HG03469 (cell line): ENCODE results near the gene PLAAT5.

Source experiments
- ATAC-seq: cut with Tn5 transposase; IDR thresholded peaks from one replicate; pipeline ENCODE4 v1.9.1; 2021; ENCODE audit warnings: mild to moderate bottlenecking, moderate library complexity, moderate number of reproducible peaks; ENCODE audit not compliant: unreplicated experiment

PLAAT5 gene

DNA sequence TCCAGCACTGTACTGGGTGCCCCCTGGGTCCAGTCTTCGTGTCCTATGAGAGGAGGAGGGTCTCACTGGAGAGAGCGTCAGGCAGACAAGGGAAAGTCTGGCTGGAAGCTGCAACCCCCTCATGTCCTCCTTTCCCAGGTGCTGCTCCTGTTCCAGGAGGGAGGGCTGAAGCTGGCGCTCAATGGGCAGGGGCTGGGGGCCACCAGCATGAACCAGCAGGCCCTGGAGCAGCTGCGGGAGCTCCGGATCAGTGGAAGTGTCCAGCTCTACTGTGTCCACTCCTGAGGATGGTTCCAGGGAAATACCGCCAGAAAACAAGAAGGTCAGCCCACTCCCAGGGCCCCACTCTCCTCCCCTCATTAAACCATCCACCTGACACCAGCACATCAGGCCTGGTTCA is 25.1 kb upstream of the PLAAT5 start:
- no peak for ATAC-seq

DNA sequence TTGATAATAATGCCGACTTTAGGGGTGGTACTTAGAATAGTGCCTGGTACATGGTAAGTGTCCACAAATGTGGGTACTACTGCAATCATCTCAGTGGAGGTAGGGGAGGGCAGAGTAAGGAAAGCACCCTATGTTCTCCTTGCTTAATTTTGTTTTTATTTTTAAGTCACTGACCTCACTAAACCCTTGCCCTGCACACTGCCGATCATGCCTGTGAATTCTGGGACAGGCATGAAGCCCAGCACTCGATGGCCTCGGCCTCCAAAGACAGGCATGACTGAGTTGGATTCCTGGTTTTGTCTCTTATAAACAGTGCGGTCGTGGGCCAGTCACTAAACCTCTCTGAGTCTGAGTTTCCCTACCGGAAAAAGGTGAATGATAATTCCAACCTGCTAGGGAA is 21.8 kb upstream of the PLAAT5 start:
- ATAC-seq: no peak

DNA sequence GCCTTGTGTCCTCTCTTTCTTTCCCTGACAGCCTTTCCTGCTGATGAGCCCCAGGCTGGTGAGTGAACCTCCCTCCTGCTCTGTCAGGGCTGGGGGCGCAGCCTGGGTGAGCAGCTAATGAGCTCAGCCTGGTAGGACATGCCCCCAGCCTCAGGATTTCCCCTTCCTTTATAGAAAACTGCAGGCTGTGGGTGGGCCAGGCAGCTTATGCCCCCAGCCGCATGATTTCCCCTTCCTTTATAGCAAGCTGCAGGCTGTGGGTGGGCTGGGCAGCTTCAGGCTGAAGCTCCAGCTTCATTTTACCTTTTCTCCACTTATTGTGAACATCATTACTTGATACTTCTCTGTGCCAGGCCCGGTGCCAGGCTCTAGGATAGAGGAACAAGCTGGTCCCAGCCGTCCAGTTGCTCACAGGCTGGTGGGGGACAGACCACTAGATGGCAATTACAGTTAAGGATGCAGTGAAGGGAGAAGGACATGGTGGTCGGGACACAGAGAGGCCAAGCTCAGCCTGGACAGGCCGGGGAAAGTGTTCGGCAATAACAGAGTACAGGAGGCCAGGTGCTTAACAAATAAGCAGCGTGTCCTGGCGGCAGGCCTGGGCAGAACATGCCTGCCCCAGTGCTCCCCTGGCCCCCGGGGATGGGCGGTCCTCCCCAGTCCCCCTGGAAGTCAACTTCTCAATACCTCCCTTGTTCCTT is 20.2 kb upstream of the PLAAT5 start:
- ATAC-seq: no peak

DNA sequence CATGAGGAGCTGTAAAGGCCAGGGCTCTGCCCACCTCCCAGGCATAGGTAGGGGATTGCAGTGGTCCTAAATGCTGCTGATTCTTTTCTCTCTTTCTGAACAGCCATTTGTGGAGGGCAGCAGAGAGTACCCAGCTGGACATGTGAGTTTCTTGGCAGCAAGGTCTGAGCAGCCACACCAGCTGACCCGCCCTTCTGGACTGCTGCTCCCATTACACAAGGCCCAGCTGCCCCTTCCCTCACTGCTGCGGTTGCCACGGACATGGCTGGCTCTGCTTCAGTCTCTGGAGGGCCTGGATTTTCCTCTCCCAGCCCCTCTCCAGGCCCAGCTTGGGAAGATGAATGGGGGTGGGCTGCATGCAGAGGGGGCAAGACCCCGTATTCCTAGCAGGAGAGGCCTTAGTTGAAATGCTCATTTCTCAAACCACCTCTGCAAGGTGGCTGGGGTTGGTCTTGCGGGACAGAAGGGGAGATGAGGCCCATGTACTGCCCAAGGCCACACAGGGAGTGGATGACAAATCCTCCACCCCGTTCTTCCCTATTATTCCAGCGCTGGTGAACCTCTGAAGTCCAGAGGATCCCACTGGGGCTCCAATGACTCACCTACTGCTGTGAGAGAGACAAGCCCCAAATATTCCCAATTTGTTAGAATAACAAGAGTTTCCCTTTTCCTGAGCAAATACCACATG is 19.5 kb upstream of the PLAAT5 start:
- no peak for ATAC-seq

DNA sequence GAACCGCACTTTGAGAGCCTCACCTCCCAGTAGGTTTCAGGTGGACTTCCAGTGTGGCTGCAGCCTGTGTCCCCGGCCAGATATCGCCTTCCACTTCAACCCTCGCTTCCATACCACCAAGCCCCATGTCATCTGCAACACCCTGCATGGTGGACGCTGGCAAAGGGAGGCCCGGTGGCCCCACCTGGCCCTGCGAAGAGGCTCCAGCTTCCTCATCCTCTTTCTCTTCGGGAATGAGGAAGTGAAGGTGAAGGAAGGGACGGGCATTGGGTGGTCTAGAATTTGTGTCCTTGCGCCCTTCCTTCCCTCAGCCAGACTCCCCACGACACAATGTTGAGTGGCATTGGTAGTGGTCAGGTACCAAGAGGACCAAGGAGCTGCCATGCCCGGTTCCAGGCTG is 17.8 kb upstream of the PLAAT5 start:
- ATAC-seq: no peak

DNA sequence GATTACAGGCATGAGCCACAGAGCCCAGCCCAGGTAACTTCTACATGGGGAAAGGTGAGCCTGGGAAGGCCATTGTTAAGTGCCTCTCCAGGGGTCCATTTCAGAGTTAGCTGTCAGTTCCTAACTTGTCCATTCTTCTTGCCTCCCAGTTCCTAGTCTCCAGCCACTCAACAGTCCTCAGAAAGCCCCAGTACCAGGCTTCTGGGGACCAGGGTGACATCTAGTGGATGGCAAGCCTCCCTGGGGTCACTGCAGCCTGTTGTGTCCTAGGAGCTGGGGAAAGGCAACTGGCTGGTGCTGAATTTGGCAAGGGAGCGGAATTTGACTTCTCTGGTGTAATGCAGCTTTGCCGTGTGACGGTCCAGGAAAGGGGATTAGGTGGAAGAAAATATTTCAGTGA is 17.0 kb upstream of the PLAAT5 start:
- ATAC-seq: no peak

DNA sequence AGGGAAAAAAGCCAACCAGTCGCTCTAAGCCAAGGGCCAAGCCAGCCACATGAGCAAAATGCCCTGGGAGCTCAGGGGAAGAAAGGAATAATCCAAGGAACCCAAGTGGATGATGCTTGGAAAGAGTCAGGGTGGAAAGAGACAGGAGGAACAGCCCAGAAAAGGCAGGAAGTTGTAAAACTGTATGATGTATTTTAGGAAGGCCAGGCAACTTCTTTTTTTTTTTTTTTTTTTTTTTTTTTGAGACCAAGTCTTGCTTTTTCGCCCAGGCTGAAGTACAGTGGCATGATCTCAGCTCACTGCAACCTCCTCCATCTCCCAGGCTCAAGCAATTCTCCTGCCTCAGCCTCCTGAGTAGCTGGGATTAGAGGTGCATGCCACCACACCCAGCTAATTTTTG is 16.5 kb upstream of the PLAAT5 start:
- no peak for ATAC-seq

DNA sequence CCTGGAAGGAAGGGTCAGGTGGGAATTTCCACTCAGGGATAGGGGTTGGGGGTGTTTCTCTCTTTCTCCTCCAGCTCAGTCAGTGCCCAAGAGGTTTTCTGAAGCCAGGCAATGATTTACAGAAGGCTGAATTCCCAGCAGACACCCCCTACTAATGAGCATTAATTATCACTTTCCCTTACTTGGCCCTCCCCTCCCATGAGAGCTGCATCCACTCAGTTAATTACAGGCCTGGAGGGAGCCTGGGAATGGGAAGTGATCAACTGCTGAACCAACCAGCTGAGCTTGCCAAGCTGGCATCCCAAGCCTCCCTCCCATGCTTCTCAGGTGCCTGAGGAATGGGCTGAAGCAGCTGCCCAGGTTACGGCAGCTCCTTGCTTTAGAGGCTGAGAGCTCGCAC is 15.9 kb upstream of the PLAAT5 start:
- ATAC-seq: no peak

DNA sequence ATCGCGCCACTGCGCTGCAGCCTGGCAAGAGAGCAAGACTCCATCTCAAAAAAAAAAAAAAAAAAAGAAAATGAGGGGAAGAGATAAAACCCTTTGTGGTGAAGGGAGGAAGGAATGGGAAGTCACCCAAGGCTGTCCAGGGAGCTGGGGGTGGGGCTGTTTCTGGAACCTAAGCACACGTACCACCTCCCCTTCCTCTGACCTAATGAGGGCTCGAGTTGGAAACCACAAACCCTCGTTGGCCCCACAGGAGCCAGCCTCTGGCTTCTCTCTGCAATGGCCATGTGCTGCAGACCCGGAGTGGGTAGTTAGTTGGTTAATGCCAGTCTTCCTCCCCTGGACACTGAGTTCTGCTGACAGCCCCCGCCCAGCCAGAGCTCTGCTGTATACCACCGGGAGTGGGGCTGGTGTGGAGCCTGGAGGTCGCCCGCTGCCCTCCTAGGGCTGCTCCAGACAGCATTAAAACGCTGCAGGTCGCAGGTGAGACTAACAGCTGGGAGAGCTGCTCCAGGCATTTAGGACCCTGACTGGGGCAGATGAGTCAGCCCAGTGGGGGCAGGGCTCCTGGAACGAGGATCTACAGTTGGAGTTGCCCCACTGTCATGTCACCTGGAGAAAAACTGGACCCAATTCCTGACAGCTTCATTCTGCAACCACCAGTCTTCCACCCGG is 15.0 kb upstream of the PLAAT5 start, which contains the start of gene LGALS12:
LGALS12 (plus strand) TSS at position 228 of the 672 bp plus-strand sequence; CDS start at position 603, 375 bp downstream.
- no peak for ATAC-seq

DNA sequence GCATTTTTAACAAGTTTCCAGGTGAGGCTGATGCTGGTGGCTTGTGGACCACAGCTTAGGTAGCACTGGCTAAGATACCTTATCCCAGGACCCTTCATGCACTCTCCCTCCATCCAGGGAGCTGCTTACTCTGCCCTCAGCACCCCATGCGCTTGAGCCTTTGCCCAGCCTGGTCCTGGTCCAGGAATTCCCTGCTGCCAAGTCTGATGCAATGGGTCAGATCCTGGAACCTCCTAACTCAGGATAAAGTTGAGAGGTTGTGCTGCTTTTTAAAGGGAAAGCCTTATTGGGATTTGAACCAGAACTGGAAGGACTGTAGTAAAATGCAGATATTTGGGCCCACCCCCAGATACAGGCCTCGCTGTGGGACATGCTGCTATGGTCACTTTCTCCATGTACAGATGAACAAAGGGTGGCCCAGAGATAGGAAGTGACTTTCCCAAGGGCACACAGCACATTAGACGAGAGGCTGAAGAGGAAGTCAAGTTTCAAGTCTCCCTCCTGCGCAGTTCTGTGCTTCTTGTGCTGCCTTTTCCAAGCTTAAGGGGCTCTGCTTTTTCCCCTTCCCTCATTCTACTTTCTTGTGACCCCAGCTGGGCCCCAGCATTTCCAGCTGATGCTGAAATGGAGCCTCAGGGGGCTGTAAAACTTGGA is 14.1 kb upstream of the PLAAT5 start:
- ATAC-seq: no peak

DNA sequence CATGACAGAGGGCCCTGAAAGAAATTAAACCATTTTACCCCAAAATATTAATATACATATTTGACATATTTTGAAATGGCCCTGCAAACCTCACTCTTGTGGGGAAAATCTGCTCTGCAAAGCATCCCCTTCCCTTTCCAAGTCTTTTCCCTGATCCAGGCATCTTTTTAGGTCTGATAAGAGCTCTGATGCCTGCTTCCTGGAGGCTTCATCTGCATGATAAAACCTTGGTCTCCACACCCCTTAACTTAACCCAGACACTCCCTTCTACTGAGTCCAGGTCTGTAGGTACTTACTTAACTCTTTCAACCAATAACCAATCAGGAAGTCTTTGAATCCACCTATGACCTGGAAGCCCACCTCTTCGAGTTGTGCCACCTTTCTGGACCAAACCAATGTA is 13.1 kb upstream of the PLAAT5 start:
- ATAC-seq: no peak

DNA sequence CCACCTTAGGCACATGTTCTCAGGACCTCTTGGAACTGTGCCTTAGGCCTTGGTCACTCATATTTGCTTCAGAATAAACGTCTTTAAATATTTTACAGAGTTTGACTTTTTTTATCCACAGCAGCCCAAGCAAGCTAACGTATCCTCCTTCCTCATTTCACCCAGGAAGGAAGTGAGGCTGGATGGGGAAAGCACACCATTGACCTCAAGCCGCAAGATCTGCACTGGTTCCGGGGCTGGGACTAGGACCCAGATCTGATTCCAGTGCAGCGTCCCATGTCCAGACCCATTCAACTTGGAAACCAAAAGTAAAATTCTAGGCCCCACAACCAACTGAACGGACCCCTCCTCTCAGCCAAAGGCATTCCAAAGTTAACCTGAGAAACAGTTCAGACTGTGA is 12.5 kb upstream of the PLAAT5 start:
- no peak for ATAC-seq

DNA sequence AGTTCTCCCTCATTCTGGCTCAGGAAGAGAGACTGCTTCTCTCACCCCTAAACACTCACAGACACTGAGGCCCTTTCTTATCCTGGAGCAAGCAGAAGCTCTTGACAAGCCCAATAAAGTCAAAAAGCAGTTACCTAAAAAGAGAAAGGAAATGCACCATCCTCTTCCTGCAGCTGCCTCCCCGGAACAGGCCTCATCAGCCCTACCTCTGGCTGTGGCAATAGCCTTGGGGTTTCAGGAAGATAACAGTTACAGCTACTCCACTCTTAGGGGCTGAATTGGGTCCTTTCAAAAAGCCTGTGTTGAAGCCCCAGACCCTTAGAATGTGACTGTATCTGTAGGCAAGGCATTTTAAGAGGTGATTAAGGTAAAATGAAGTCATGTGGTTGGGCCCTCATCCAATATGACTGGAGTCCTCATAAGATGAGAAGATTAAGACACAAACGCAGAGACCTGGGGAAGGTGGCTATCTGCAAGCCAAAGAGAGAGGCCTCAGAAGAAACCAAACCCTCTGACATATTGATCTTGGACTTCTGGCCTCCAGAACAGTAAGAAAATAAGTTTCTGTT is 11.4 kb upstream of the PLAAT5 start:
- ATAC-seq: no peak

DNA sequence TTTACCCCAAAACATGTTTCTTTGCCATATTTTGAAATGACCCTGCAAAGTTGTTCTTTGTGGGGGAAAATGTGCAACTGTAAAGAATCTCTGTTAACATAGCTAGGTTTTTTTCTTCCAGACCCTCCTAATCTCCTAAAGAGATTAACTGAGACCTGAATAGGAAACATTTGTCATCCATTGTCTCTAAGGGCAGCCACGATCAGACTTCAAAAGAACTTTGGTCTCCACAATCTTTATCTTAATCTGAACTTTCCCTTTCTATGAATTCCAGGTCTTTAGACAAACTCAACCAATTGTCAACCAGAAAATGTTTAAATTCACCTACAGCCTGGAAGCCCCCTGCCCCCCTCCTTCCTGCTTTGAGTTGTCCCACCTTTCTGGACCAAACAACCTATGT is 10.3 kb upstream of the PLAAT5 start:
- ATAC-seq: no peak

DNA sequence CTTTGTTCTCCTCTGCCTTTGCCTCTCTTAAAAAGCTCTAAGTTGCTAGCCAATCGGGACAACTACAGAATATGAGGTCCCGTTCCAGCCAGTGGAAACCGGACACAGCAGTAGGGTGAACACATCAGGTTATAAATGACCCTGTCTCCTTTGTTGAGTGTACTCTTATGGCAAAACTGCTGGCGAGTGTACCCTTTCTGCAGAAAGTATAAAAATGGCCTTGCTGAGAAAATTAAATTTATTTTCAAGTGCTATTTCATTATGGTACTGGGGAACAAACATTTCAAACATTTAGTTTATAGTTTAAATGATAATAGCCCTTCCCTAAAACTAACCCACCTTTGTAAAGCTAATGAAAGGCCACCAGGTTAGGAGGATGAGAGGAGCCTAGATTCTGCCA is 8.9 kb upstream of the PLAAT5 start:
- no peak for ATAC-seq

DNA sequence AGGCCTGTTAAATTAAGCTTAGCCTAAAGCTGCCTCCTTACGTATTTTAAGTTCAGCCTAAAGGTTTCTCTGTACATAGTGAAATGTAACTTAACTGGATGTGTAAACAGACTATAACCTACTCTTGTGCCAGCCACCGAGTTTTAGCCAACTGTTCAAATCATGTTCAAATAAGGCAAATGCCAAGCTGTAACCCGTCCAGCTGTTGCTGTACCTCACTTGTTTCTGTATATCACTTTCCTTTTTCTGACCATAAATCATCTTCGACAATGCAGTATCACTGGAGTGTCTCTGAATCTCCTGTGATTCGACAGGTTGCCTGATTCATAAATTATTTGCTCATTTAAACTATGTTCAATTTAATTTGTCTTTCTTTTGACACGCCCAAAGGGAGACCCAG is 4.0 kb upstream of the PLAAT5 start:
- ATAC-seq: no peak

DNA sequence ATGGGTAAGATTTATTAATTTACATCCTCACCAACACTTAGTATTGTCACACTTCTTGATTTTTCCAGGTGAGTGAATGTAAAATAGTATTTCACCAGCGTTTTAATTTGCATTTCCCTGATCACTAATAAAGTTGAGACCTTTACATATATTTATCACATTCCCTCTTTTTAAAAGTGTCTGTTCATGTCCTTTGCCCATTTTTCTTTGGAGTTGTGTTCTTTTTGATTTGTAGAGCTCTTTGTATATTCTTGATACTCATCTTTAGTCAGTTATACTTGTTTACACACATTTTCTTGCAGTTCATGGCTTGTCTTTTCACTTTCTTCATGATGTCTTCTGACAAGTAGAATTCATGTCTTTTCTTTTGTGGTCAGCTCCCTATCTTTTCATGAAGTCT is 2.2 kb upstream of the PLAAT5 start:
- no peak for ATAC-seq

DNA sequence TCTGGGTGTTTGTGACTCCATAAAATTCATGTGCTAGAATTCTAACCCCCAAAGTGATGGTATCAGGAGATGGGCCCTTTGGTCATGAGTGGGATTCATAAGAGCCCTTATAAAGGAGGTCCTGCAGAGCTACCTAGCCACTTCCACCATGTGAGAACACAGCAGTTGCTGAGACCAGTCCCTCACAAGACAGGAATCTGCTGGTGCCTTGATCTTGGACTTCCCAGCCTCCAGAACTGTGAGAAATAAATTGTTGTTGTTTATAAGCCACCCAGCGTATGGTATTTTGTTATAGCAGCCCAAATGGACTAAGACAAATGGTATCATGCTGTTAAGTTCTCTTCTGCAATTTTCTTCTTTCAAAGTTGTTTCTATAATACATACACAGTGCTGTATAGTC is 1.5 kb upstream of the PLAAT5 start:
- ATAC-seq: no peak

DNA sequence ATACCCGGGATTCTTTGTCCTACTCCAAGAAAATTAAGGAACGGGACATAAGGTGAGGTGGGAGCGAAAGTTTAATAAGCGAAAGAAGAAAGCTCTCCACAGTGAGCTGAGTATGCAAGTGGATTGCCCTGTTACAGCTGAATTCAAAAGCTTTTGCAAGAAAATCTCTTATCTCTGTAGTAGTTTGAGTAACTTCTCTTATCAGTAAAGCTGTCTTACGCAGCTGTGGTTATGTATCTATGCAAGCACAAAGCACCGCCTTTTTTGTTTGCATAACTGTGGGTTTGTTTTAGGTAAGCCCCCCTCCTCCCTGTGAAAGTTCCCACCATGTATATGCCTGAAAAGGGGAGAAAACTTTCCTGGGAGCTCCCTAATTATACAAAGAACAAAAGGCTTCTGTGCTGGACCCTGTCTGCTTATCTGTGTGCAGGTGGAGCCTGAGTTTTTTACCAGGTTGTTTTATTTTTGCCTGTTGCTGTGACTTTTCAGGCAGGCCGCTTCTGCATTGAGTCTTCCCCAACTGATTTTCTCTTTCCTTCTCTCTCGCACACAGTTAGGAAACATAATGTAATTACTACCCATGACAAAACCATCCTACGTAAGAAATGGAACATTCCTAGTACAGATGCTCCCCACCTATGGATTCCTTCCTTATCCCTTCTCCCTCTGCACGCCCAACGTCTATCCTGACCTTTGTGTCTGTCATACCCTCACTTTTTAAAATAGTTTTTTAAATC is 837 bp upstream of the PLAAT5 start:
- no peak for ATAC-seq

DNA sequence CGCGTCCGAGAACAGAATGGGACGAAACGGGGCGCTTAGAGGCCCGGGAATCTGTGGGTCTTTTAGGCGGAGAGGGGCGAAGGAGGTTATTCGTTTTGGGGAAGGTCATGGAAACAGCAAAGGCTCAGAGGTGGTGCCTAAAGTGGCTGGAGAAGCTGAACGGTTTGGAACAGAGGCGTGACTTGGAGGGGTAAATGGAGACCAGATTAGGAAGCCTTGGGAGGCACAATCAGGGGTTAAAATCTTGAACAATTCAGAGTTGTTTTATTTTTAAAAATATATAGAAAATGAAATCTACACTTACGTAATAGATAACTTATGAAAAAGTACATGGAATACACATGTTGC is 247 bp upstream of the PLAAT5 start:
- ATAC-seq: no peak

DNA sequence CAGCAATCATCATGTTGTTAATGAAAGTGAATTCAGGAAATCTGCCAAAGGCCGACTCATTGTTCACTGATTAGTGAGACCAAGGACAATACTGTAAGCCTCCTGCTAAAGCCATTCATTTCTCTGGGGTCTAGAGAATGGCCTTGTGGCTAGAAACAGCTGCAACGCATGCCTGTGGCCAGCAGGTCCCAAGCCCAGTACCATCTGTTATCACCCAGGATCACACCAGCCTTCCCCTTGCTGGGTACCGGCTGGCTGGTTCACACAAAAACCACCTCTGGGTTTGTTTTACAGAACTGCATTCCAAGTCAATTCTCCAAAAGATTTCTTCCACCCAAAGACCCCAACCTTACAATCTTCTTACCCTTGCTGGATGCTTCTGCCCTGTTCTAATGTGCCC is 1.1 kb downstream of the PLAAT5 start:
- no peak for ATAC-seq
